Colon (tissue), 2 donors: ENCODE measurements around the gene ZNF831.

ENCODE experiments used
- FAIRE-seq: peaks from 2 replicates; lab custom pipeline; 2012; peaks lifted over from hg19 to GRCh38; lab: Jason Lieb, UNC
- donor health status: control.
- donor health status: control.

Gene ZNF831

DNA sequence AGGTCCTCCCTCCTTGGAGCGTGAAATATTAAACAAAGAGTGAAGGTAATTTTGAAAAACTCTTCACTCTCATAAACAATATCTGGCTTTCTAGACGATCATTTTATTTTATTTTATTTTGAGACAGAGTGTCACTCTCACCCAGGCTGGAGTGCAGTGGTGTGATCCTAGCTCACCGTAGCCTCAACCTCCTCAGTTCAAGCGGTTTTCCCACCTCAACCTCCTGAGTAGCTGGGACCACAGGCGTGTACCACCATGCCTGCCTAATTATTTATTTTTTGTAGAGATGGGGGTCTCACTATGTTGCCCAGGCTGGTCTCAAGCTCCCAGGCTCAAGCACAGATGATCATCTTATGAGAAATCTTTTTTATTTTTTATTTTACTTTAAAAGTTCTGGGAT is 16.4 kb downstream of the ZNF831 start:
- no peak for FAIRE-seq

DNA sequence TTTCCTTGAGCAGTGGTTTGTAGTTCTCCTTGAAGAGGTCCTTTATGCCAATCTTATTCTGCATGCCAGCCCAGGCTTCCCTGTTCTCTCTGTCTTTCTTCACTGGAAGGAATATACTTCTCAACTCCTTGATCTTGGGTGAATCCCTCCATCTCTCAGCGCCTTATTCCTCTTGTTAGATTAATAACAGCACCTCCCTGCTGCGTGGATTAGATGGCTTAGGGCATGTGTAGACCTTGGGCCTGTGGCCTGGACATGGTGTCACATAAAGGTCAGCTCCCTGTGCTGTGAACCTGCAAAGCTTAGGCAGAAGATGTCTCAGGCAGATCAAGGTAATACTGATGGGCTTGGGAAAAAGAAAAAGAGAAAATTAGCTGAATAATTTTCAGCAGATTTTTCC is 18.3 kb downstream of the ZNF831 start:
- no peak for FAIRE-seq

DNA sequence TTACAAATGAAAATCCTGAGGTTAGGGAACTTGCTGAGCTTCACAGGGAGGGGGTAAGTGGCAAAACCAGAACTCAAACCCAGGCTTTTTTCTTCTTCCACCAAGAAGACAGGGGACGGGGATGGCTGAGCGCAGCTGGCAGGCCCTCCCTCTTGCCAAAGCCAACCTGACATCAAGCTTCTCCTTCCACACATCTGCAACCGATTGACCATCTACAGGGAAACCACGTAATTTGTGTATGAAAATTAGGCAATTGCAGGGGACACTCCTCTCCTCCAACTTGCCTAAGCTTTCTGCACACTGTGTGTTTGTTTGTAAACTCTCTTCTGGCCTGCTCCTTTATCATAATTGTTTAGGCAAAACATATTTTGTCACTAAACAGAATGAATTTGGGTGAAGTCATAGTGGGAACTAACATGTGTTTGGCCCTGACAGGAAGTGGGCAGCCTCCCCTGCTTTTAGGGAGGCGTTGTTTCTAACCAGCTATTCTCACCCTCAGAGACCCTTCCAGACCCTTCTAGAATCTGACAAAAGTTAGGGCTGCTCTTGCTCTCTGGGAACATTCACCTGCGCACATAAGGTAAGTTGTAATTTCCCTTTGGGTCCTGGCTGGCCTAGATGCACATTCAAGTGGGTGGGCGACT is 18.9 kb downstream of the ZNF831 start:
- no peak for FAIRE-seq

DNA sequence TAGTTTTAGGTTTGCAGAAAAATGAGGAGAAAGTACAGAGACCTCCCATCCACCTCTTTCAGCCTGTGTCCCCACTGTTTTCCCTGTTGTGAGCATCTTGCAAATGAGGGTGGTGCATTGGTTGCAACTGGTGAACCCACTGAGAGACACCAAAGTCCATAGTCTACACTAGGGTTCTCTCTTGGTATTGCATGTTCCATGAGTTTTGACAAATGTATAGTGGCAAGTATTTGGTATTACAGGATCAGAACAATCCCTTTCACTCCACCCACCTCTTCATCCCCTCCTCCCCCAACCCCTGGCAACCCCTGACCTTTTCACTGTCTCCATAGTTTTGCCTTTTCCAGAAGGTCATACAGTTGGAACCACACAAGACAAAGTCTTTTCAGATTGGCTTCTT is 20.1 kb downstream of the ZNF831 start:
- no peak for FAIRE-seq

DNA sequence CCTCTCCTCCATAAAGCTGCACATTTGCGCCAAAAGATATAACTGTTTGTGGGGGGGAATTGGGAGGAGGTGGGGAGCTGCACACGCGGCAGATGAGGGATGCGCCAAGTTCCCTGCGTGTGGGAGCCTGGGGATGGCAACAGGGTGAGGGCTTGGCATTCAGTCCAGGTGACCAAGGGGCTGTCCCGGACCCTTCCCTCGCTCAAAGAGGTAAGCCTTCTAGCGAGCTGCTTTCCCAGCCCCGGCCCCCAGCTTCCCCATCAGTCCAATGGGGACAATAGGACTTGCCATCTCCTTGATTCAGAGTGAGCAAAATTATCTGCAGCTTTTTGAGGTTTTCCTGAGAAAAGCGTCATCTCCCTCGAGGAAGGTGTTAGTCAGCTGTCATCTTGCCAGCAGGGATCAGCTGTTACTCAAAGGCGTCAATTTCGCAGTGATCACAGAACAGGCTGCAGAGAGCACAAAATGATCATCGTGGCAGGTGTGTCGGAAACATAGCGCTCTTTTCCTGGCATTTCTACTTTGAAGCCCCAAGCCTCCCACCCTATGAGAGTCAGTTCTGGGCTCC is 21.3 kb downstream of the ZNF831 start:
- FAIRE-seq = no peak

DNA sequence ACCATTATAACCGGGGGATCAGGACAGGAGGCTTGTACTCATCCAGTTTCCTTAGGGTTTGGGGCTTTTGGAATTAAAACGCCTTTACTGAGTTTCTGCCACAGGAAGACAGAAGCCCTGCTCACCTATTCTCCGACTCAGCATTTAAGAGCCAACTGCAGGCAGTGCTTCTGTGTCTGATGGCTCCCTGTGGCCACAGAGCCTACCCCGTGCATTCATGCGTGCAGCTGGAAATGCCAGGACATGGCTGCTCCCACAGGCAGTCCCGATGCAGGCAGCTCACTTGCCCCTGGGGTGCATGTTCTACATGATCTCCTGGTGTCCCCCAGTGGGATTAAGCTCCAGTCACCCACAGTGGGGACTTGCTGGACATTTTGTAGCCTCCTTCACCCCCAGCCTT is 22.2 kb downstream of the ZNF831 start:
- FAIRE-seq = no peak

DNA sequence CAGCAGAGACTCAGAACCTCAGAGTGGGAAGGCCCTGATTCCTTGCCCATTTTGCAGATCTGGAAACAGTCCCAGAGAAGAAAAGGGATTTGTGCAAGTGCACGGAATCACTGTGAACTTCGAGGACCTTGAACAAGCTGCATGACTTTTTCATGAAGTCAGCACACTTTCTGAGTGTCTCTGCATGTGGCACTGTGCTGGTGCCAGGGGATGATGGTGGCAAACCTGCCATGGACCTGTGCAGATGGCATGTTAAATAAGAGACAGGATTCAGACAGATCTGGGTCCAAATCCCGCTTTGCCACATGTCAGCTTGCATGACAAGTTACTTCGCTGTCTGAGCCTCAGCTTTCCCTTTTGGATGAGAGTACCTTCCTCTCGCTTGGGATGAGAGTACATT is 26.8 kb downstream of the ZNF831 start:
- FAIRE-seq = no peak

DNA sequence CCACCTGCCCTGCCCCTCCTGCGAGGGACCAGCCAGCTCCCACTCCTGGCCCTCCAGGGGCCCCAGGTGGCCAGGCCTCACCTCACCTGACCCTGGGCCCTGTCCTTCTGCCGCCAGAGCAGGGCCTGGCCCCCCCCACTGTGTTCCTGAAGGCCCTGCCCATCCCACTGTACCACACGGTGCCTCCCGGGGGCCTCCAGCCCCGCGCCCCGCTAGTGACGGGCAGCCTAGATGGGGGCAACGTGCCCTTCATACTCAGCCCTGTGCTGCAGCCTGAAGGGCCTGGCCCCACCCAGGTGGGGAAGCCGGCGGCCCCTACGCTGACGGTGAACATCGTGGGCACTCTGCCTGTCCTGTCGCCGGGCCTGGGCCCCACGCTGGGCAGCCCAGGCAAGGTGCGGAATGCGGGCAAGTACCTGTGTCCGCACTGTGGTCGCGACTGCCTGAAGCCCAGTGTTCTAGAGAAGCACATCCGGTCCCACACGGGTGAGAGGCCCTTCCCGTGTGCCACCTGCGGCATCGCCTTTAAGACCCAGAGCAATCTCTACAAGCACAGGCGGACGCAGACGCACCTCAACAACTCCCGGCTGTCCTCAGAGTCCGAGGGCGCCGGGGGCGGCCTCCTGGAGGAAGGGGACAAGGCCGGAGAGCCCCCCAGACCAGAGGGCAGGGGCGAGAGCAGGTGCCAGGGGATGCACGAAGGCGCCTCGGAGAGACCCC is 27.6 kb downstream of the ZNF831 start:
- no peak for FAIRE-seq

DNA sequence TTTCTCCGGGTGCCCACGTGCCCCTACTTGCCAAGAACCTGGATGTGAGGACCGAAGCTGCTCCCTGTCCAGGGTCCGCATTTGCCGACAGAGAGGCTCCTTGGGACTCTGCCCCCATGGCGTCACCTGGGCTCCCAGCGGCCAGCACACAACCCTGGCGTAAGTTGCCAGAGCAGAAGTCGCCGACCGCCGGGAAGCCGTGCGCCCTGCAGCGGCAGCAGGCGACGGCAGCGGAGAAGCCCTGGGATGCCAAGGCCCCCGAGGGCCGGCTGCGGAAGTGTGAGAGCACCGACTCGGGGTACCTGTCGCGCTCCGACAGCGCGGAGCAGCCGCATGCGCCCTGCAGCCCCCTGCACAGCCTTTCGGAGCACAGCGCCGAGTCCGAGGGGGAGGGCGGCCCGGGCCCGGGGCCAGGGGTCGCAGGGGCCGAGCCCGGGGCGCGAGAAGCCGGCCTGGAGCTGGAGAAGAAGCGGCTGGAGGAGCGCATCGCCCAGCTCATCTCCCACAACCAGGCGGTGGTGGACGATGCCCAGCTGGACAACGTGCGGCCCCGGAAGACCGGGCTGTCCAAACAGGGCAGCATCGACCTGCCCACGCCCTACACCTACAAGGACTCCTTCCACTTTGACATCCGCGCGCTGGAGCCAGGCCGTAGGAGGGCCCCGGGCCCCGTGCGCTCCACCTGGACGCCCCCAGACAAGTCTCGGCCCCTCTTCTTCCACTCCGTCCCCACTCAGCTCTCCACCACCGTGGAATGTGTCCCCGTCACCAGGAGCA is 28.3 kb downstream of the ZNF831 start:
- no peak for FAIRE-seq

DNA sequence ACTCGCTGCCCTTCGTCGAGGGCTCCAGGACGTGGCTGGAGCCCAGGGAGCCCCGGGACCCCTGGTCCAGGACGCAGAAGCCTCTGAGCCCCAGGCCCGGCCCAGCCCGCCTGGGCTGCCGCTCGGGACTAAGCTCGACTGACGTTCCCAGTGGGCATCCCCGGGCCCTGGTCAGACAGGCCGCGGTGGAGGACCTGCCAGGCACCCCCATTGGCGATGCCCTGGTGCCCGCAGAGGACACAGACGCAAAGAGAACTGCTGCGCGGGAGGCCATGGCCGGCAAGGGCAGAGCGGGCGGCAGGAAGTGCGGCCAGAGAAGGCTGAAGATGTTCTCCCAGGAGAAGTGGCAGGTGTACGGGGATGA is 28.9 kb downstream of the ZNF831 start:
- no peak for FAIRE-seq

DNA sequence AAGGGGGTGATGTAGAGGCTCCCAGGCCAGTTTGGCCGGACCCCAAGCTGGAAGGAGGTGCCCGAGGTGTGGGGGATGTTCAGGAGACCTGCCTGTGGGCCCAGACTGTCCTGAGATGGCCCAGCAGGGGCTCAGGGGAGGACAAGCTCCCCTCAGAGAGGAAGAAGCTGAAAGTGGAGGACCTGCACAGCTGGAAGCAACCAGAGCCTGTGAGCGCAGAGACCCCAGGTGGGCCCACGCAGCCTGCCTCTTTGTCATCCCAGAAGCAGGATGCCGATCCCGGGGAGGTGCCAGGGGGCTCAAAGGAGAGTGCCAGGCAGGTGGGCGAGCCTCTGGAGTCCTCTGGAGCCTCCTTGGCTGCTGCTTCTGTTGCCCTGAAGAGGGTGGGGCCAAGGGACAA is 29.7 kb downstream of the ZNF831 start:
- FAIRE-seq = no peak

DNA sequence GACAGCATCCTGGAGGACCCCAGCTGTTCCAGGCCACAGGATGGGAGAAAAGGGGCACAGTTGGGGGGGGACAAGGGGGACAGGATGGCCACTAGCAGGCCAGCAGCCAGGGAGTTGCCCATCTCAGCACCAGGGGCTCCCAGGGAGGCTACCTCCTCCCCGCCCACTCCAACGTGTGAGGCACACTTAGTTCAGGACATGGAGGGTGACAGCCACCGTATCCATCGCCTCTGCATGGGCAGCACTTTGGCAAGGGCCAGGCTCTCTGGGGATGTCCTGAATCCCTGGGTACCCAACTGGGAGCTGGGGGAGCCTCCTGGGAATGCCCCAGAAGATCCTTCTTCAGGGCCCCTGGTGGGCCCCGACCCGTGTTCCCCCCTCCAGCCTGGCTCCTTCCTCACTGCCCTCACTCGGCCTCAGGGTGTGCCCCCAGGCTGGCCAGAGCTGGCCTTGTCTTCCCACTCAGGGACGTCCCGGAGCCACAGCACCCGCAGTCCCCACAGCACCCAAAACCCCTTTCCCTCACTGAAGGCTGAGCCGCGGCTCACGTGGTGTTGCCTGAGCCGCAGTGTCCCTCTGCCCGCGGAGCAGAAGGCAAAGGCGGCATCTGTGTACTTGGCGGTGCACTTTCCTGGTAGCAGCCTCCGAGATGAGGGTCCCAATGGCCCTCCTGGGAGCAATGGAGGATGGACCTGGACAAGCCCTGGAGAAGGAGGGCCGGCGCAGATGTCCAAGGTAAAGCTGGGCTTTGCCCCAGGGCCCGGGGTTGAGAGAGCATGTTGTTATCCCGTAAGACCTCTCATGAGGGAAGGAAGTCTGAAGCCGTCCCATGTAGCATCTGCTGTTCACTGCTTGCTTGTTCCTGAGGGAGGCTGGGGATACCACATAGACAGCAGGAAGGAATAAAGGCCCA is 30.7 kb downstream of the ZNF831 start:
- FAIRE-seq = no peak

DNA sequence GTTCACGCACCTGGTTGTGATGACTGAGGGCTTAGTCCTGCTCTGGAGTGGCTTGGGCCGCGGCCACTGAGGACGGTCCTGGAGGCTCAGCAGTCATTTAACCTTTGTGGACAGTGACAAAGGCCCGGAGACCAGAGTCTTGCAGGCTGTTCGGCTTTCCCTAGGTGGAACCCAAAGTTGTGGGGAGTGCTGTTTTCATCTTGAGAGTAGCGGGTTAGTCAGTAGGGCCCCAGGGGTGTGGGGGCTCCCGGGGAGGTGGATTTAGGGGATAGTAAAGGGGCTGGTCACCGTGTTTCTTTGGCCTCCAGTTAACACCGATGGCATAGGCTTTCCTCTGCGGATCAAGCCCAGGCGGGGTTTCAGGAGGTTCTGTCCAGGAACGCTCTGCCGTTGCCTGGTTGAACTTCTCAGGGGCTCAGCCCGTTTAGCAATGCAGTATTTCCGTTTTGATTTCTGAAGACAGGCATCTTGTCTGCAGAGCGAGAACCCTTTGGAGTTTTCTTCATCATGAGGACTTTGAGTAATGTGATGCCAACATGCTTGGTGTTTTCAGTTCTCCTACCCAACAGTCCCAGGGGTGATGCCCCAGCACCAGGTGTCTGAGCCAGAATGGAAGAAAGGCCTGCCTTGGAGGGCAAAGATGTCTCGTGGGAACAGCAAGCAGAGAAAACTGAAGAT is 31.8 kb downstream of the ZNF831 start:
- no peak for FAIRE-seq

DNA sequence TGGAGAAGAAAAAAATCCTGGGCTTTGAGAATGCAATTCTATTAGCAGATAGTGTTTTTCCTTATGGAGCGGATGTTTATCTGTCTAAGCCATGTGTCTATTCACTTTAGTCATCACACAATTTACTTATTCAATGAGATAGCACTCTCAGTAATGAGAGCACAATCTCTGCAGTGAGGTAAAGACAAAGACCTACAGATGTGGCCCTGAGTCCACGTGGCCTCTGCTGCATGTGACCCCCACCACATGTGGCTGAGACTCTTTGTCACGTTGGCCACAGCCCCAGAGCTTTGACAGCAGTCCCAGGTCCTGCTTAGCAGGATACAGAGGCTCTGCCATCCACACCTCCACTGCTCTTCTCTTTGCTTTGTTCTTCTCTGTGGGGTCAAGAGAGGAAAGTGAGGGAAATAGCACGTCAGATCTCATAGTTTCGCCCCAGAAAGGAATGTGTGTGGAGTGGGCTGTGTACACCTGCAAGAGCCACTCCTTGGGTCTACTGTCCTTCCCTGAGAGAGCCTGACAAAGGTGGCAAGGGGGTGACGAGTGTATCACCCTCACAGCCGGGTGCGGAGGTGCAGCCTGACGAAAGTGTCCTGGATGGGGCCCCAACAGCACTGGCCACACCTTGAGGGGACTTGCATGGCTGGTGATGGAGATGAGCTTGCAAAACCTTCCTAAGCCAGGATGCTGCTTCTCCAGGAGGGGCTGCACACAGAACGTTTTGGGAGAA is 40.7 kb downstream of the ZNF831 start:
- FAIRE-seq = no peak

DNA sequence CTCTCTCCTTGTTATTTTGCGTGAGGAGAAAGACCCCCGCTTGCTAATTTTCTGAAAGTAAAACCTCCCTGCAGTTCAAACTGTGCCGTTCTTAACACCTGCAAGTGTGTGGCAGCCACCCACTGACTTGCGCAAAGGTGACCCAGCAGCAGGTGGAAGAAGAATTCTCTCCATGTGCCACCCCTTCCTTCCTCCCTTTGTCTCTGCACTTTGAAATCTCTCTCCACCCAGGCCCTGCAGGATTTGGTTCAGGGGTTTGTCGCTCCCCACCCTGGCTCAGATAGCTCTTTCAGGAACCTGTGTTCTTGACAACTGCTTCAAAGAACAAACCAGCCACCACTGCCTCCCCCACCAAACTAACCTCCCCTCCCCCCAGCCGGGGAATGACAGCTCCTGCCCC is 41.4 kb downstream of the ZNF831 start:
- FAIRE-seq = no peak

DNA sequence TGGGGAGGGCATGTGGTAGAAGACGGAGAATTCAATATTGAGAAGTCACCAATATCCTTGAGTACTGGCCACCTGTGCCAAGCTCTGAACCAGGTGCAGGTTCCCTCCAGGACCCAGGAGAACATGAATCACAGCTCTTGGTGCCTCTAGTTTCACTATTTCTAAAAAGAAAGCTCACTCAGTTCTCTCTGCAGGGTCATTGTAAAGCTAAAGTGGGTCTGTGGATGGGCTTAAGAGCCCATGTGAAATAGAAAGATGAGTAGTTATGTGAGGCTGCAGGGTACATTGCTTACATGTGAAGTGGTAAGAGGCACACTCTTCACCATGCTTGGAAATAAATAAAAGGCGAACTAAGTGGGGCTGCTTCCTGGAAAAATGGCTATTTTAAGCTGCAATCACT is 43.6 kb downstream of the ZNF831 start:
- no peak for FAIRE-seq

DNA sequence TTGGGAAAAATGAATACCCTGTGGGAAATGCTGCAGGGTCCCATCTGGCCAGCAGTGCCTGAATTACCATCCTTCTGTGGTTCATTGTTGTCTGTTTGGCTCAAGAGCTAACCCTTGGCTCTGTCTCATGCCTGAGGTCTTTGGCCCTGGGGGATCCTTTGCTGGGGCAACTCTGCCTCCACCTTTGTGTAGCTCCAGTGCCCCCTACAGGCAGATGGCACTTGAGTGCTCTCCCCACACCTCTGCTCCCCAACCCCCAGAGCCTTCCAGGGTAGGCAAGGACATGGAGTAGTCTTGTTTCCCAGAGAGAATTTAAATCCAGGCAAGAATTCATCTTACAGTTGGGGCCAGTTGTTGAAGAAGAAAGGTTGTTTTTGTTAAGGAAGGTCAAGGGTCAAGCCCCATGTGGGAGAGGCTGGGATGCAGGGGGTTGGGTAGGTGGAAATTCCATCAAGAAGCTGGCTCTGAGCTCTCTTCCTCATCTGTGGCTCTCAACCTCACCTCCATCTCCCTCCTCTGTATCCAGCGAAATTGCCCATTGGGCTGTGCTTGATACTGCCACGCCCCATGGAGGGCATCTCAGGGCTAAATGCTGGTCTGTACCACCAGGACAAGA is 44.2 kb downstream of the ZNF831 start:
- no peak for FAIRE-seq

DNA sequence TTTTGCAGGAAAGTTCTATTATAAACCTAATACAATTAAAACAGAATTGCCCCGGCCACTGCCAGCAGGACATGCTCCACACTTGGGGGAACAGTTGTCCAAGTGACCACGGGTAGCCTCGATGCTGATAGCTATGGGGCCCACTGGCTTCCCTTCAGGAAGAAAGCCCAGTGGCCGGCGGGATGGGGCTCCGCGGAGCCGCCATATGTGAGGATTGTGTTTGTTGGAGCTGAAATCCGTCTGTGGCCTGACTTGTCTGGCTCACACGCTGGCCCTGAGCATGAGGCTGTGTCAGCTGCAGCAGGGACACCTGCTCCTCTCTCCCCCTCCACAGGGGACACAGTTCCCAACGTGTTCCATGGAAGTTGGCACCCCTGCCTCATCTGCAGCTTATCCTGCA is 46.6 kb downstream of the ZNF831 start:
- FAIRE-seq = no peak

DNA sequence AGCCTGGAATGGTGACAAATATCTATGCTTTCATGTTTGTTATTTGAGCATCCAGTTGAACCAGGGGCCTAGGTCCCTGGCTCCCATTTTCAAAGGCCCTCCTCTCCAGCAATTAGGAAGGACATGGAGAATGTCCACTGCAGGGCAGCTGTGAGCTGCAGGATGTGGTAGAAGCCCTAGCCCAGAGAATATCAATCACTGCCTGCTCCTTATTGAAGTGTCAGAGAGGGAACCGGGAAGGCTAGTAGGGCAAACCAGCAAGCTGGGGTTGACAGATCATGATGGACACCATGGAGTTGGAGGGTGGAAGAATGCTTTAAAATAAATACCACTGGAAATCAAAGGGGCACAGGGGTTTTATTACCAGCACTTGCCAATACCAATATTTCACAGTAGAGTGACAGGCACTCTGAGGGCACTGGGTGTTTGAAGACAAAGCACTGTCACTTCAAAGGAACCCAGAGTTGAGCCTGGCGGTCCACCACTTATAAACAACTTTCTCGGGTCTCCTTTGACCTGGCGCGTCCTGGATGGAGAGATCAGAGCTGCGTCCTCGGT is 47.7 kb downstream of the ZNF831 start:
- FAIRE-seq = no peak

DNA sequence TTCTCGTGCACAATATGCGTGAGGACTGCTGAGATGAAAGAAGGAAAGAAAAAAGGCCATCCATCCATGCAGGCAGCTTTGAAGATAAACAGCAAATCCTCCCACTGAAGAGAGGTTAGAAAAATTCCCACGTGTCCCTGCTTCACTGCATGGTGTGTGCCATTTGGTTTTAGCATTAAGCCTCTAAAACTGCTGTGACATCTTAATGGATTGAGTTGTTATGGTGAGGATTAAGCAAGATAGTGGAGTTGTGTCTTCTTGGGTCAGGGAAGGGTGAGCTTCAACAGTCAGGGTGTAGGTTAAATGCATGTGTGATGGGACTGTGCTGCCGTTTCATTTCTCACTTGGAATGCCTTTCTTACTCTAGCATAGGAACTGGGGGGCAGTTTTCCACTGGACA is 50.5 kb downstream of the ZNF831 start:
- no peak for FAIRE-seq
